NCI-H1930 (cell line): ENCODE measurements around the gene PDE8B.

Experiments
- DNase-seq, 2 experiments: peaks; one replicate each; lab custom pipeline; 2025; lab: John Stamatoyannopoulos, UW

PDE8B gene

DNA sequence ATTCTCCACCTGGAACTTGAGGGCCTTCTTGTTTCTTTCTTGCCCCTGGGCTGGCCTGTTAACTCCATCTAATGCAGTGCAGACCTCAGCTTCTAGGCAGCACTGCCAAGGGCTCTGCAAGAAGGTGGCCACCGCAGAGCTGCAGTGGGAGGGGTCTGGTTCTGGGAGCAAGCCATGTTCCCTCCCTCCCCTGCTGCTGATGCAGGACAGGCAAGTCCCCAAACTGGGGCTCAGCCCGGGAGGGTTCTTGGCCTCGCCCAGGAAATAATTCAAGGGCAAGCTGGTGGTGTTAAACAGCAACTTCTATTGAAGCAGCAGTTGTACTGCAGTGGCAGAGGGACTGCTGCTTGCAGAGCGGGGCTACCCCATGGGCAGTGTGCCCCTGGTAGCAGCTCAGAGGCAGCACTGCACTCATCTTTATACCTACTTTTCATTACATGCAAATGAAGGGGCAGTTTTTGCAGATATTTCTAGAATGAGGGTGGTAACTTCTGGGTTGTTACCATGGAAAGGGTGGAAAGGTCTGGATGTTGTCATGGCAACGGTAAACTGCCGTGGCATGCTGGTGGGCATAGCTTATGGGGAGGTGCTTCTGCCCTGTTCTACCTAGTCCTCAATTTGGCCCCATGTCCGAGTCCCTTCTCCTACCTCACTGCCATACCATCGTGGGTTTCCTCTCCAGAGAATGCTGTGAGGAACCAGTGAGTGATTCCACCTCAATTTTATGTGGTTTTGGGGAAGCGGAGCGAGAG is 199.6 kb downstream of the PDE8B start:
- no peak for DNase-seq

DNA sequence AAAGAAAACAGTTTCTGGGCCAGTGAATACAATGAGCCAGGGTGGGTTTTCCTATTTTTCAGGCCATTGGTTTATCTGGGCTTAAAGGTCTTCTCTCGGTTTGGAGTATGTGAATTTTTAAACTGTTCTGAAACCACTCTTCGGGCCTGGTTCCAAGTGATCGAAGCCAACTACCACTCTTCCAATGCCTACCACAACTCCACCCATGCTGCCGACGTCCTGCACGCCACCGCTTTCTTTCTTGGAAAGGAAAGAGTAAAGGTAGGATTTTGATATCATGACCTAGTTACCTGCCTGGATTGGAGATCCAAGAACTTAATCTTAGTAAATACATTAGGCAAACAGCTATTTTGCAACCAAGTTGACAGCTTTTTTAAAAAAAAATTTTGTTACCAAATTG is 202.6 kb downstream of the PDE8B start:
- no peak for DNase-seq

DNA sequence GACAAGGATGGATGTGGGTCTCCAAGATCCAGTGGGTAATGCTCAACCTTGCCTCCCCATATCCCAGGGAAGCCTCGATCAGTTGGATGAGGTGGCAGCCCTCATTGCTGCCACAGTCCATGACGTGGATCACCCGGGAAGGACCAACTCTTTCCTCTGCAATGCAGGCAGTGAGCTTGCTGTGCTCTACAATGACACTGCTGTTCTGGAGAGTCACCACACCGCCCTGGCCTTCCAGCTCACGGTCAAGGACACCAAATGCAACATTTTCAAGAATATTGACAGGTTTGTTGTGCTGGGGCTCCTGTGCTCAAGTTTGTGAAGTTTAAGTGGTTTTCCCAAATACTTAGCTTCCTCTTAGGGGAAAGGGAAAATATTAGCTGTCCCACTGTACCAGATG is 207.7 kb downstream of the PDE8B start:
- no peak for DNase-seq

DNA sequence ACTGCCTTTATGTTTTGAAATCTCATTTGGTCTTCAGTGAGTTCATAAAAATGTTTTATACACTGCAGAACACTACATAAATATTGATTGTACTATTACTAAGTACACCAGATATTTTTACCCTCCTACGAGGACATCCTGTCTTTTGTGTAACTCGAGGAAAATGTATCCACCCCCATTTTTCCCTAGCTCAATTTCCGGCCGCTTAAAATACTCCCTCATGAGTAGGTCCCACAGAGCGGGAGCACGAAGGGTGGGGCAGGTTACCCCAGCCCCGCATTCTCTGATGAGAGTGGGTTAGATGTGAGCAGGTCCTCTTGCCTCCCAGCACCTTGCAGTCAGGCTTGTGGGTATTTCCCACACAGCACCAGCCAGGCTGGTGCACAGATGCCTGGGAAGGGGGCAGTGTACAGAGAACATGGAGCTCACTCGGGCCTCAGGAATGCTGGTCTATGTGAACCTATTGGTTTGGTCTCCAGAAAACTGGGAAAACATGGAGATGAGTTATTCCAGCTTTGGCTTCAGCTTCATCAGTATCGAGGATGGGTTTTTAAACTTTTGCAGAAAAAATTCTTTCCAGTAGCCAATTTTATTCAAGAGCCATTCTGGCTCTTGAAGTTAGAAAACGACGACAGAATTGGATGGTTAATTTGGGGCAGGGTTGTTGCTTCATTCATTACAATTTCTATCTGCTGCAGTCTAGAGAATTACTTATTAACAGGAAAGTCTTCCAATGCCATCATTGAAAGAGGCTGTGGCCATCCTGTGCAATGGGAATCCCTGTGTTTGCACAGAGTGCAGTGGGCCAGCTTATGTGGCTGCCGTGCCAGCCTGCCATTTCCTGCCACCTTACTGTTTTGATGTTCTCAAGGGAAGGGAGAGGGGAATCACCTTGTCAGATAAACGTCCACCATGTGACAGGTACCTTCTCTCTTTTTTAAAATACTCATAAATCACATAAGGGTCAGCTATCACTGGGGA is 208.4 kb downstream of the PDE8B start:
- no peak for DNase-seq

DNA sequence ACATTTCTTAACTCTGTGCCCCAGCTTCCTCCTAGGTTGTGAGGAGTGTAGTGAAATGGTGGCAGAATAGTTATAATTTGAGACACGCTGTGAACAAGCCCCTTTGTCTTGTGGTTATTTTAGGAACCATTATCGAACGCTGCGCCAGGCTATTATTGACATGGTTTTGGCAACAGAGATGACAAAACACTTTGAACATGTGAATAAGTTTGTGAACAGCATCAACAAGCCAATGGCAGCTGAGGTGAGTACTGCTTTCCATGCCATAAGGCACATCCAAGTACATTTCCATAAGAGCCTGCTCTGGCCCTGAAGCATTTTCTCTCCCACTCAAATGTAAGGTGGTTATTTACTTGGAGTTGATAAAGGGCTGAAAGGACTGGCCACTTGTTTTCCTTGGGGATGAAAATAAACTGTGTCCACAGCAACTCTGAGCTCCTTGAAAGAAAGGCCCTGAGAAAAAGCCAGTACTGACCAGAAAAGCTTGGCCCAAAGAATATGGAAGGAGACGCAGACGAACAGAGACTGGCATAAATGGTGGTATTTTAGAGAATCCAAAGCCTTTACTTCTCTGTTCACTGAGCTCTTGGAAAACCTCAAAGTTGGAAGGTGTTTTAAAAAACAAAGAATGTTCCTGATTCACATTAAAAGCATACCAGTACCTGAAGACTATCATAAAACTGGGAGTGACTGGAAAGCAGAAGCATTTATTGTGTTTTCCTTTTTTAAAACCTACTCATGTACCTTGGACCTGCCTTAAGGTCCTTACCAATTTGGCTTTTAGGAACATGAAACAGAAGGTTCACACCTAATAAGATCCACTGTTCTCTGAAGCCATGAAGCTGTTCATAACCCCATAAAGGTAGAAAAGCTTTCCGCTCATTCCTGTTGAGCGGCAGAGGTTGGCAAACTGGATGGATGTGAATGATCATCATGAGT is 209.4 kb downstream of the PDE8B start:
- no peak for DNase-seq

DNA sequence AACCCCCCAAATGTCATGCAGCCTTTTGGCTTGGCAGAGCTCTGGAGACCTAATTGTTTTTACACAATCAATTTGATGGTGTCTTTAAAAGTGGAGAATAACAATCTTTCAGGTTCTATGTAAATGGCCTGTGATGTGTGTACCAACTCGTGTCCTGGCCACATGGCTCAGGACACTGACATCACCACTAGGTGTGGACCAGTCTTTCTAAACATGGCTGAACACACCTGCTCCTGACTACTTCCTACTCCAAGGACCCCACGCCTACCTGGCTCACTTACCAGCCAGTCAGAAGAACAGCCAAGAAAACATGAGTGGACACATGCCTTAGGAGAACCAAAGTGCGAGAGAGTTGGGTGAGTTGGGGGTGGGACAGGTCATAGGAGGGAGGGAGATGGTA is 210.5 kb downstream of the PDE8B start:
- DNase-seq: no peak

DNA sequence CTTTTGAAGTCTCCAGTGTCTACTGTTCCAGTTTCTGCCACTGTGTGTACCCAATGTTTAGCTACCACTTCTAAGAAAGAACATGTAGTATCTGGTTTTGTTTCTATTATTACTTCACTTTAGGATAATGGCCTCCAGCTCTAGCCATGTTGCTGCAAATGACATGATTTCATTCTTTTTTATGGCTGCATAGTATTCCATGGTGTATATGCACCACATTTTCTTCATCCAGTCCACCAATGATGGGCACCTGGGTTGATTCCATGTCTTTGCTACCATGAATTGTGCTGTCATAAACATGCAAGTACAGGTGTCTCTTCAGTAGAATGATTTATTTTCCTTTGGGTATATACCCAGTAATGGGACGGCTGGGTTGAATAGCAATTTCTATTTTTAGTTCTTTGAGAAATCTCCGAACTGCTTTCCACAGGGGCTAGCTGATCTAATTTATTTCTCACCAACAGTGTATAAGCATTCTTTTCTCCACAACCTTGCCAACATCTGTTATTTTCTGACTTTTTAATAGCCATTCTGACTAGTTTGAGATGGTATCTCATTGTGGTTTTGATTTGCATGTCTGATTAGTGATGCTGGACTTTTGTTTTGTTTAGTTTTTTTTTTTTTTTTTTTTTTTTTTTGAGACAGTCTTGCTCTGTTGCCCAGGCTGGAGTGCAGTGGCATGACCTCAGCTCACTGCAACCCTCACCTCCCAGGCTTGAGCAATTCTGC is 212.7 kb downstream of the PDE8B start:
- DNase-seq: no peak

DNA sequence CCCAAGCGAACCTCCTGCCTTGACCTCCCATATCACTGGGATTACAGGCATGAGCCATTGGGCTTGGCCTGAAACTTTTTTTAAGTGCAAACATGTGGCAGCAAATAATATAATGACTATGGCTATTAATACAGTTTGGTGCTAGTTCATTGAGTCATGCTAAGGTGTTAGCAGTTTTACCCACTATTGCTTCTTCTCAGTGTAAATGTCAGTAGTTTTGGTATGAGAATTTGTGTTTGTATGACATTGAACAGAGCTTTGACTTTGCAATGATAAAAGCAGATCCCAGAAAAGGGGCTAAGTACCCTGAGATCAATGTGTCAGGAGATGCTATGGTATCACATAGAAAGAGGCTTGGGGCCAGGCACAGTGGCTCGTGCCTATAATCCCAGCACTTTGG is 214.4 kb downstream of the PDE8B start:
- DNase-seq: no peak

DNA sequence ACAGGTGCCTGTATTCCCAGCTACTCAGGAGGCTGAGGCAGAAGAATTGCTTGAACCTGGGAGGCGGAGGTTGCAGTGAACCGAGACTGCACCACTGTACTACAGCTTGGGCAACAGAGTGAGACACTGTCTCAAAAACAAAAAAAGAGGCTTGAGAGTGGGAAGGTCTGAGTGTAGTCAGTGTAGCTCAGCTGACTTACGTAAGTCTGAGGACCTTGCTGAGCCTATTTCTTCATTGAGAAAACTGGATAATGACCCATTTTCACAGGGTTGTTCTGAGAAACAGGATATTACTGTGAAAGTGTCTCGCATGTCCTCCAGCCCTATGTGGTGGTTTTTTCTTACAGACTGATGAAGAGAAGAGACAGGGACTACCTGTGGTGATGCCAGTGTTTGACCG is 214.9 kb downstream of the PDE8B start:
- no peak for DNase-seq

DNA sequence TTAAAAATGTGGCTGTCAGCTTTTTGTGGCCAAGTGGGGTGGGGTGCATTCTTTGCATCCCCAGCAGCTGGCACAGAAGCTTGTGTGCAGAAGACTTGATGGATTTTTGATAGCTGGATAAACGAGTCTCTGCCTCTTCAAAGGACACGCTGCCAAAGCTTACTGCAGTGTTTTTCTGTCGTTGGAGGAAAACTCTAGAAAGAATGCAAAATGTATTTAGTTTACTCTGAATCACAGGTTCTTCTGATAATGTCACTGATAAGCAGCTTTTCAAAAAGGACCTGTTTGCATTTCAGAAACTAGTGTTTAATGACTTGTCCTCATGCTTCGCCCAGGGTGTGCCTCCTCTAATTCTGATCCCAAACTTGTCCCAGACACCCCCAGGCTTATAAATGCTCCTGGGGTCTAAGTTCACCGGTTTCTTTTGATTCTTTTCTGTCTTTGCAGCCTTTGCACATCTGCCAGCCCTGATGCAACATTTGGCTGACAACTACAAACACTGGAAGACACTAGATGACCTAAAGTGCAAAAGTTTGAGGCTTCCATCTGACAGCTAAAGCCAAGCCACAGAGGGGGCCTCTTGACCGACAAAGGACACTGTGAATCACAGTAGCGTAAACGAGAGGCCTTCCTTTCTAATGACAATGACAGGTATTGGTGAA is 215.6 kb downstream of the PDE8B start:
- DNase-seq: no peak

DNA sequence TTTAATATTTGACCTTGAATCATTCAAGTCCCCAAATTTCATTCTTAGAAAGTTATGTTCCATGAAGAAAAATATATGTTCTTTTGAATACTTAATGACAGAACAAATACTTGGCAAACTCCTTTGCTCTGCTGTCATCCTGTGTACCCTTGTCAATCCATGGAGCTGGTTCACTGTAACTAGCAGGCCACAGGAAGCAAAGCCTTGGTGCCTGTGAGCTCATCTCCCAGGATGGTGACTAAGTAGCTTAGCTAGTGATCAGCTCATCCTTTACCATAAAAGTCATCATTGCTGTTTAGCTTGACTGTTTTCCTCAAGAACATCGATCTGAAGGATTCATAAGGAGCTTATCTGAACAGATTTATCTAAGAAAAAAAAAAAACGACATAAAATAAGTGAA is 216.2 kb downstream of the PDE8B start:
- no peak for DNase-seq

DNA sequence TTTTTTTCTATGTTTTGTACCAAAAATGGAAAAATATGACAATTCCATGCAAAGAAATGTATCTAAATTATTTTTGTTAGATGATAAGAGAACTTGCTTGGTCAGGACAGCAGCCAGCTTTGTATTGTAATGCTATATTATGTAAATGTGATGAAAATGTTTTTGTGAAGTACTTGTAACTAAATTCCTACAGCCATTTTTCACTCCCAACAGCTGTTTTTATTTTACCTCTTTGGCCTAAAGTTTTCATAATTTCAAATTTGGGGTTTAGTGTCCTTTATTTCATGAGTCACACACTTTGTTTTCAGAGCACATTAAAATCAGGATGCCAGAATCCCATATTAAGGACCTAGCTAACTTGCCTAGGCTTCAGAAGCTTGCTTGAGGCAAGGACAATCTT is 217.5 kb downstream of the PDE8B start:
- no peak for DNase-seq

DNA sequence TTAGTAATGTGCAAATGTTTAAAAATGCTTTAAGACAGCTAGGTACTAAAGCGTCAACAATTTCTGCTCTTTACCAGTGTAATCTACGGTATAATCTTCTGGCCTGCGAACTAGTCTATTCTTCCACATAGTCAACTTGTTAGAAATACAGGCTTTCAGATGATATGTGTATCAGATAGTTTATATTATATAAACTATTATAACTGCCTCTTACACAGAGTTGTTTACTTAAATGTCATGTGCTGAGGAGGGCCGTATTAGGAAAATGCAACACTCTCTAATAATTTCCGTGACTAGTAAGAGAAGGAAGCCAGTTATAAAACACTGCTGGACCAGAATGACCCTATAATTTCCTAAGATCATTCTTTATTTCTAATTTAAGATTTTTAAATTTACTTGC is 218.0 kb downstream of the PDE8B start:
- no peak for DNase-seq

DNA sequence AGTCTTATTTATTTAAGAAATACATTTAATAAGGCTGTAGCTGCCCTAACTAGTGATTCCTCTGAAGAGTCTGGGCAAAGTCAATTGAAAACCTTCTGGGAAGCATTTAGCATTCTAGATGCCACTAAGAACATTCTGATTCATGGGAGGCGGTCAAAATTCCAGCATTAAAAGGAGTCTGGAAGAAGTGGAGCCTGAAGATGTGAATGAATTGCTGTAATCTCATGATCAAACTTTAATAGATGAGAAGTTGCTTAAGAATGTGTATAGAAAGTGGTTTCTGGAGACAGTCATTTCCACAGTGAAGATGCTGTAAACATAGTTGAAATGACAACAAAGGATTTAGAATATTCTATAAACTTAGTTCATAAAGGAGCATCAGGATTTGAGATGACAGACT is 220.2 kb downstream of the PDE8B start:
- no peak for DNase-seq

DNA sequence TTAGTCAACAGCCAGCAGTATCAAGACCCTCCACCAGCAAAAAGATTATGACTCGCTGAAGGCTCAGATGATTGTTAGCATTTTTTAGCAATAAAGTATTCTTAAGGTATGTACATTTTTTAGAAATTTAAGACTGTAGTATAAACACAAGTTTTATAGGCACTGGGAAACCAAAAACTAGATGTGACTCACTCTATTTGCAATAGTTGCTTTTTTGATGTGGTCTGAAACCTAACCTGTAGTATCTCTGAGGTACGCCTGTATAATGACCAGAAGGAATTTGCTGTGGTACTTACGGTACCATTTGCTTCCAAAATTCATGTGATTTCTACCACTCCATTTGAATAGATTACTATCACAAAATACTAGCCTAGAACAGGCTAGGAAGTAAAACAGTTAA is 220.8 kb downstream of the PDE8B start:
- no peak for DNase-seq

DNA sequence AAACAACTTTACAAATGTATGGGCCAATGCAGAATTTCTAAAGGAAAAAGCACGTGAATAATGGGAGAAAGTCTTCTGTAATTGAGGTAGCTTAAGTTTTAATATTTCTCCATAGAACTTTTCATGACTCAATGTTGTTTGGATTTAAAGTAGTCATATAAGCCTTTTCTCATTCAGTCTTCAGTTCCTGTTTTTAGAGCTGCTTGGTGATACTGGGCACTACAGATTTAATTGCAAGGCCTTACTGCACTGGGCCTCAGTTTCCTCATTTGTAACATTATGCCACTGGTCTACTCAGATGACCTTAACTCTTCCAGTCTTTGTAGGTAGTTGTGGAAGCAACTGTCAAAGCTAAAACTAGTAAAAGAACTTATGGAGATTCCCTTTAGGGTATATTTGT is 221.2 kb downstream of the PDE8B start:
- DNase-seq: no peak

DNA sequence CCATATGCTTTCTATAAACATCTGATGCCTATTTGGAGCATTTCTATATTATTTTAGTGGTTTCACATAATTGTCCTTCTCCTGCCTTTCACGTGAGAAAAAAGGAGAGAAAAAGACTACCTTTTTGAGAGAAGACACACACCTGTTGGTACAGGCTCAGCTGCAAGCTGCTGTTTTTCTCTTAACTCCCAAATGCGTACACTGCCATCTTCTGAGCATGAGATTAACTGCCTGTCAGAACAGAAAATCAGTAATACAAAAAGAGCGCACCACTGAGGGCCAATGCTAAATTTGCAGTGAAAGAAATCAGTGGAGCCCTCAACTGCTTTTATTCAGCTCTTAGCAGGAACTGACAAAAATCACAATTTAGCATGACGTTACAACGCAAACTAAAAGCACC is 226.7 kb downstream of the PDE8B start:
- no peak for DNase-seq

DNA sequence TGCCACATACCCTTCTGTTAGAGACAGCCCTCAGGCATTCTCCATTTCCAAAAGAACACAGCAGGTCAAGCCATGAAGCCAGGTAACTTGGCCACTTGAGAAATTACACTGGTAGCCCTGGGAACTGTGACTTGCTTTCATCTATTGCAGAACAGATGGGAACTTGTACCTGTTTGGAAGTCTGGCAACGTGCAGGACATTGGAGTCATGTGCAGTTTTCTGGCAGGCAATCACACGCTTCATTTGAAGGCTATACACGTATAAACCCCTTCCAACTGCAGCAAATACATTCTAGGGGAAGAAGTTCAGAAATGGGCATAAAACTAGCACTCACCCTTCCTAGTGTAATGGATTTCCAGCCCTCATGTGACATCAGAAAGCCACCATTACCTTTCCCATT is 227.6 kb downstream of the PDE8B start:
- no peak for DNase-seq

DNA sequence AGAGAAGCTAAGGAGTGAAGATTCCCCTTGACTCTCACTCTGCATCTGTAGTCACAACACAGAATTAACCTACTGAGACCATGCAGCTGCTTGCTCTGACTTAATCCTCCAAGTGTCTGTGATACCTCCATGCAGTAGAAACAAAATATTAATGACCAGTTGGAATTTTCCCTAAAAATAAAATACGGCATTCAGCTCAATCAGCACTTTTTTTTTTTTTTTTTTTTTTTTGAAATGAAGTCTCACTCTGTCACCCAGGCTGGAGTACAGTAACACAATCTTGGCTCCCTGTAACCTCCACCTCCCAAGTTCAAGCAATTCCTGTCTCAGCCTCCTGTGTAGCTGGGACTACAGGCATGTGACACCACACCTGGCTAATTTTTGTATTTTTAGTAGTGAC is 233.2 kb downstream of the PDE8B start:
- no peak for DNase-seq

DNA sequence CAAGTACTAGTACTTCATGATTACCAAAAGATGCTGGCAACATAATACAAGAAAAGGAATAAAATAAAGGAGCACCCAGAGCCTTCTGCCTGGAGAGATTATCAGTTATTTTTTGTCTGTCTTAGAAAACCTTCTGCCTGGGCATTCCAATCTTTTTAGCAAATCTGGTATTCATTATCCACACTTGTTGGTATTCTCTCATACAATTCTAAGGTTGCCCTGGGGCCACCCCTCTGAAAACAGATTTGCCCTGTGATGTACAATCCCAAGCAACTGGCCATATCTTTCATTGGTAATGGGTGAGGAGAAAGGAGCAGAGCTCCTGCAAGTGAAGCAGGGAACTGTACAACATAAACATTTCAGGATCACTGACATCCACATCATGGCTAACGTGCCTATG is 233.9 kb downstream of the PDE8B start:
- DNase-seq: no peak

DNA sequence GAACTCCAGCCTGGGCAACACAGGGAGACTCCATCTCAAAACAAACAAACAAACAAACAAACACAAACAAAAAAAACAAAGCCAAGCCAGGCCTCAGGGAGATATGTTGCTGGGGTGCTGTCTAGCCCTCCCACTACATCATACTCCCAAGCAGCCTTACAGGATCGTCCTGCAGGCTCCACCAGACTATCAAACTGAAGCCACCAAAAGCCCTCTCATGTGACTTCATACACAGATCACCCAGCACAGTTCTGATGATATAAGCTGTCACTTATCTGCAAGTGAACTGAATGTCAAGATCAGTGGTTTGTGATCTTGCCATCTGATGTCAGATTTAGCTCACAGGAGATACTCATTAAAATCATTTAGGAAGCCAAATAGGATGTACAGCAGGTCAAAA is 238.4 kb downstream of the PDE8B start:
- no peak for DNase-seq
